Measurements from ENCODE around the gene ARL4D. TPM values are rescaled to one million over a fixed set of nuclear protein-coding genes. Genes with fewer than 3 reads are reported as not detected.

The ARL4D gene
- total RNA-seq, 1 experiment from 2014 or later = 16.3 TPM

GRCh38 chr17:43427362-43428043 is 28.7 kb downstream of the ARL4D start:
- no peak for DNase-seq (ENCODE audit: low read depth)

GRCh38 chr17:43428524-43428923 is 29.7 kb downstream of the ARL4D start:
- DNase-seq (ENCODE audit: low read depth) = no peak

GRCh38 chr17:43430936-43431713 is 32.3 kb downstream of the ARL4D start:
- no peak for DNase-seq (ENCODE audit: low read depth)

GRCh38 chr17:43431714-43432523 is 33.1 kb downstream of the ARL4D start:
- DNase-seq (ENCODE audit: low read depth) = no peak

GRCh38 chr17:43434902-43435319 is 36.1 kb downstream of the ARL4D start:
- peak; percentile 53 for DNase-seq (ENCODE audit: low read depth)

- DNase-seq (ENCODE audit: low read depth) = no peak
Observed at GRCh38 chr17:43437756-43438155, 39.0 kb downstream of the ARL4D start.

GRCh38 chr17:43438626-43439025 is 39.8 kb downstream of the ARL4D start:
- no peak for DNase-seq (ENCODE audit: low read depth)

GRCh38 chr17:43439041-43439440 is 40.2 kb downstream of the ARL4D start:
- DNase-seq (ENCODE audit: low read depth) = no peak

- DNase-seq (ENCODE audit: low read depth) = peak; percentile 65
Observed at GRCh38 chr17:43442711-43443110, 43.9 kb downstream of the ARL4D start.

- DNase-seq (ENCODE audit: low read depth) = no peak
Observed at GRCh38 chr17:43443381-43443780, 44.6 kb downstream of the ARL4D start.

GRCh38 chr17:43444223-43445008 is 45.6 kb downstream of the ARL4D start:
- peak; percentile 46 for DNase-seq (ENCODE audit: low read depth)

GRCh38 chr17:43445009-43445589 is 46.3 kb downstream of the ARL4D start:
- no peak for DNase-seq (ENCODE audit: low read depth)

- DNase-seq (ENCODE audit: low read depth) = no peak
Observed at GRCh38 chr17:43446773-43447172, 48.0 kb downstream of the ARL4D start.

- DNase-seq (ENCODE audit: low read depth) = no peak
Observed at GRCh38 chr17:43448720-43449469, 50.1 kb downstream of the ARL4D start.

- no peak for DNase-seq (ENCODE audit: low read depth)
Observed at GRCh38 chr17:43449470-43450248, 50.9 kb downstream of the ARL4D start.
